NCI-H187 (cell line): ENCODE data around the gene ADISSP.

Source experiments
- DNase-seq, 2 experiments: peaks; one replicate each; lab custom pipeline; 2025; lab: John Stamatoyannopoulos, UW

Gene ADISSP

DNA sequence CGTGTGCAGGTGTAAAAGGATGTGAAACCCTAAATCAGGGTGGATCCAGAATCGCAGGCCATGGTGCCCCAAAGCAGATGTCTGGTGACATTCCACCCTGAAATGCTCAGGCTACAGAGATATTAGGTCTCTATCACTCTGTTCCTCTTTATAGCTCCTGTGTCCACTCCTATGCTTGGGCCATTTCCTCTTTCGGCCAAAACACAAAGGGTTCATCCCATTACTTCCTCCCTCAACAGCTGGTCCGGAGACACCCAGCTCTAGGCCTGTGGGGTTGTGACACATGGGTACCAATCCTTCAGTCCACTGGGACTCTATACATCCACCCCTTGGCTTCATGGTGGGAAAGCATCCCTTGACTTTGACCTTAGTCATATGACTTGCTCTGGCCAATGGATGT is 53.5 kb downstream of the ADISSP start:
- DNase-seq, result no peak

DNA sequence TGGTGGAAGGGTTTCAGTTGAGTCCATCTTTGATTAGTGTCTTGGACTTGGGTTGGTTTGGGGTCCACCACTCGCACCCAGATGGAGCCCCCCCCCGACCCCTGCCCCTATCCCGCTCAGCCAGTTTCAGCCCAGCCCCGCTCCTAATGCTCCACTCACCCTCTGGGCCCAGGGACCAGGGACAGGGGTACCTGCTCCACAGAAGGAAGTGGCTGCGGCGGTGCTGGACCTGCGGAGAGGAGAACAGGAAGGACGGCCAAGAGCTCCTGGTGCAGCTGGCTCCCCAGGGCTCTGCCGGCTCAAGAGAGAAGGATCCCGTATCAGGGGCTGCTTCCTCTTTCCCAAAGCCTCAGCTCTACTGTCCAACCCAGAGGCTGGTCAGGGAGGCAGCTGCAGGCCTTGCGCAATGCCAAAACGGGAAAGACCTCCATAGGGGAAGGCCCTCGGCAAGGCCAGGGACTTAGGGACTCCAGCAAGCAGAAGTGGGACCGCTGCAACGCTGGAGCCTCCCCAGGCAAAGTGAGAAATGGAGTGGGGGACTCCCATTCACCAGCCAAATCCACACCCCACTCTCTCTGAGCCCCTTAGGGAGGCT is 55.2 kb downstream of the ADISSP start, which contains the start of gene SIGLEC1:
SIGLEC1 (minus strand) TSS at position 322 of the 595 bp plus-strand sequence. CDS start 5,472 bp downstream, outside the sequence.
- DNase-seq, result no peak

DNA sequence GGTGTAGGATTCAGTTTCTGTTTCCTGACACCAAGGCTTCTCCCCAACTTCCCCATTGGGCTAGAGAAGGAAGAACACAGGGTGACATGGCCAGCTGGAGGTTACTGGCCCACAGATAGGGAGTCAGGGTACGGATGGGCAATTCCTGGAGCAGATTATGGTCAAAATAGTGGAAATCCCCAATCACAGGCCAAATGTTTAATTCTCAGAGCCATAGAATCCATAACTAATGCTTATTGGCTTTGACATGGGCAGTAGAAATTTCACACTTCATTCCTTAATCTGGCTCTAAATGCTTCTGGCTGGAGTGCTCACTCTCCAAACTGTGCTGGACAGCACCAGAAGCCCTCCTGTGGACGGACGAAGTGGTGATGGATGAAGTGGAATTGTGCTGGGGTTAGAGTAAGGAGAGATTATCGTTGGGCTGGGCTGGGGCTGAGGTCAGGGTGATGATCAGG is 56.0 kb downstream of the ADISSP start:
- DNase-seq, result no peak

GRCh38 chr20:3710703-3711483 is 56.7 kb downstream of the ADISSP start:
- DNase-seq, result peak; percentile 22 to 61

GRCh38 chr20:3710011-3710466 is 57.5 kb downstream of the ADISSP start:
- DNase-seq, result no peak

DNA sequence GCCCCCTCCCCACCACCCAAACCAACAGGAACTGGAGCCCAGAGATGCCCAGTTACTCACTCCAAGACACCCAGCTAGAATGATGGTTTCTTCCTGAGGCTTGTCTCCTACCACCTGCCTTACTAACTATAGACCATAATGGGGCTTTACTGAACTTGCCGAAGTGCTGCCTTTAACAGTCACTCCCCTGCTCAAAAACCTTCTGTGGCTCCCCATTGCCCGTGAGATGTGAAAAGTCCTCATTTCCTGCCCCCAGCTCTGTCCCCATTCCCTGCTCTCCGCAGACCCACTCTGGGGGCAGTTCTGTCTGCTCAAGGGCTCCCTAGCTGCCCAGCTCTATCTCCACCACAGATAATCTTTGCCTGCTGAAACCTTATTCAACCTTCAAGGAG is 60.0 kb downstream of the ADISSP start:
- DNase-seq, result no peak

DNA sequence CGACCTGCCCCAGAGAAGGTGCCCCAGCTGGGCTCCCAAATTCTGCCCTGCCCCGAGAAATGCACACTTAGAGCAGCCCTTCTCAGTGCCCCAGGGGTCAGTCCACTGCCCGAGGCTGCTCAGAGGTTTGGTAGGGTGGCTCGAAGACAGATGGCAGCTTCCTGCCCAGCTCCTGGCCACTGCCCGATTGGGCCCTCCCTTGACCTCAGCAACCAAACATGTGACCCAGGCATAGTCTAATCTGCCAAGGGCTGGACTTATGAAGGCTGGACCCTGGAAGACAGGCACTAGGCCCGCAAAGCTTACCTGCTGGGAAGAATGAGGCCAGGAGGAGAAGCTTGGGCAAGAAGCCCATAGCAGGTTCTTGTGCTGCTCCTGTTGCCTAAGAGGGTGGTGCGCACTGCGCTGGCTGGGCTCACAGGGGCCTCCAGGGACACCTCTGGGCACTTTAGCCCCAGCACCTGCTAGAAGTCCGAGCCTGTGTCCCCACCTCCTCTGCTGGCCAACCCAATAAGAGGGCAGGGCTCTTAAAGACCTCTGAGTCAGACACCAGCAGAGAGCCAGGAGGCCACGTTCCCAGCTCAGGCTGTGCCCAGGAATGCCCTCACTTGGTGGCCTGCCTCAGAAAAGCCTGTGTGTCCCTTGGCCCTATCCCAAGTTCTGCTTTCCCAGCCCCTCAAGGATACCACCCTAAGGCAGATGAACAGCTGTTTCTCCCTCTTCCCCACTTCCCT is 60.6 kb downstream of the ADISSP start:
- DNase-seq, result no peak

DNA sequence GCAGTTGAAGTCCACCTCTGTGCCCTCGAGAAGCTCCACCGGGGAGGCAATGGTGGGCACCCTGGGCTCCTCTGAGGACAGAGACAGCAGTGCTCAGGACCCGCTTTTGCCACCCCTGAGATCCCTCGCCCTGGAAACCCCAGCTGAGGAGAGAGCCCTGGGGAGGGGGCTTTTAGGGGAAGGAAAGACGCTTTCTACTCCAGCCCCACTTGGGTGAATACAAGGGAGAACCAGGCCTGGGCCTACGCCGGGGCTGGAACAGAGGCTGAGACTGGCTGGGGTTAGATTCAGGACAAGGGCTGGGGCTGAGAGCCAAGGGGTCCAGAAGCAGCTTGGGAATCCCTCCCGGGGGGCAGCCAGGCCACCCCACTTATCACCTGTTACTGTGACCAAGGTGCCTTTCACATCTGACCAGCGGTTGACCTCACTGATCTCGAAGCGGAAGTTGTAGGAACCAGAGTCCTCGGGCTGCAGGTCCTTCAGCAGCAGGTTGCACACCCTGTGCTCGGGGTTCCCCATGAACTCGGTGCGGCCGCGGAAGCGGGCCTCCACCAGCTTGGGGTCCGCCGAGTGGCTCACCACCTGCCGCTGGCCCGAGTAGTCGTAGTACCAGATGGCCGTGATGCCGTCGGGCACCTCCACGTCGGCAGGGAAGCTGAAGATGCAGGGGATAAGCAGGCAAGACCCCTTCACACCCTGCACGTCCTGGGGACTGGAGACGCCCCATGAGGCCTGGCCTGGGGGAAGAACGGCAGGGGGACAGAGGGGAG is 61.4 kb downstream of the ADISSP start:
- no peak for DNase-seq

- DNase-seq, result no peak
Measured at GRCh38 chr20:3705491-3705969, 62.0 kb downstream of the ADISSP start.

- no peak for DNase-seq
Measured at GRCh38 chr20:3704087-3704486, 63.5 kb downstream of the ADISSP start.
